IPS-15b (cell line): Measurements from ENCODE around the gene CLCN6.

ENCODE experiments used
- H3K27me3 ChIP-seq: one replicate; pipeline ENCODE4 v1.6.1; 2013; ENCODE audit warnings: low read length; ENCODE audit not compliant: control insufficient read depth, insufficient read depth
- H3K36me3 ChIP-seq: one replicate; pipeline ENCODE4 v1.6.1; 2013; ENCODE audit warnings: low read length; ENCODE audit not compliant: control insufficient read depth, insufficient read depth
- H3K4me1 ChIP-seq: one replicate; pipeline ENCODE4 v1.6.1; 2013; ENCODE audit warnings: mild to moderate bottlenecking, low read length; ENCODE audit not compliant: control insufficient read depth, insufficient read depth
- H3K4me3 ChIP-seq: one replicate; pipeline ENCODE4 v1.5.1; 2013; ENCODE audit warnings: low read depth, low read length
- H3K9ac ChIP-seq: one replicate; pipeline ENCODE4 v1.6.1; 2013; ENCODE audit warnings: low read depth, mild to moderate bottlenecking, low read length
- H3K9me3 ChIP-seq: one replicate; pipeline ENCODE4 v1.6.1; 2013; ENCODE audit warnings: mild to moderate bottlenecking, low read length; ENCODE audit not compliant: control insufficient read depth, insufficient read depth

CLCN6 gene, protein sequence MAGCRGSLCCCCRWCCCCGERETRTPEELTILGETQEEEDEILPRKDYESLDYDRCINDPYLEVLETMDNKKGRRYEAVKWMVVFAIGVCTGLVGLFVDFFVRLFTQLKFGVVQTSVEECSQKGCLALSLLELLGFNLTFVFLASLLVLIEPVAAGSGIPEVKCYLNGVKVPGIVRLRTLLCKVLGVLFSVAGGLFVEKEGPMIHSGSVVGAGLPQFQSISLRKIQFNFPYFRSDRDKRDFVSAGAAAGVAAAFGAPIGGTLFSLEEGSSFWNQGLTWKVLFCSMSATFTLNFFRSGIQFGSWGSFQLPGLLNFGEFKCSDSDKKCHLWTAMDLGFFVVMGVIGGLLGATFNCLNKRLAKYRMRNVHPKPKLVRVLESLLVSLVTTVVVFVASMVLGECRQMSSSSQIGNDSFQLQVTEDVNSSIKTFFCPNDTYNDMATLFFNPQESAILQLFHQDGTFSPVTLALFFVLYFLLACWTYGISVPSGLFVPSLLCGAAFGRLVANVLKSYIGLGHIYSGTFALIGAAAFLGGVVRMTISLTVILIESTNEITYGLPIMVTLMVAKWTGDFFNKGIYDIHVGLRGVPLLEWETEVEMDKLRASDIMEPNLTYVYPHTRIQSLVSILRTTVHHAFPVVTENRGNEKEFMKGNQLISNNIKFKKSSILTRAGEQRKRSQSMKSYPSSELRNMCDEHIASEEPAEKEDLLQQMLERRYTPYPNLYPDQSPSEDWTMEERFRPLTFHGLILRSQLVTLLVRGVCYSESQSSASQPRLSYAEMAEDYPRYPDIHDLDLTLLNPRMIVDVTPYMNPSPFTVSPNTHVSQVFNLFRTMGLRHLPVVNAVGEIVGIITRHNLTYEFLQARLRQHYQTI

DNA sequence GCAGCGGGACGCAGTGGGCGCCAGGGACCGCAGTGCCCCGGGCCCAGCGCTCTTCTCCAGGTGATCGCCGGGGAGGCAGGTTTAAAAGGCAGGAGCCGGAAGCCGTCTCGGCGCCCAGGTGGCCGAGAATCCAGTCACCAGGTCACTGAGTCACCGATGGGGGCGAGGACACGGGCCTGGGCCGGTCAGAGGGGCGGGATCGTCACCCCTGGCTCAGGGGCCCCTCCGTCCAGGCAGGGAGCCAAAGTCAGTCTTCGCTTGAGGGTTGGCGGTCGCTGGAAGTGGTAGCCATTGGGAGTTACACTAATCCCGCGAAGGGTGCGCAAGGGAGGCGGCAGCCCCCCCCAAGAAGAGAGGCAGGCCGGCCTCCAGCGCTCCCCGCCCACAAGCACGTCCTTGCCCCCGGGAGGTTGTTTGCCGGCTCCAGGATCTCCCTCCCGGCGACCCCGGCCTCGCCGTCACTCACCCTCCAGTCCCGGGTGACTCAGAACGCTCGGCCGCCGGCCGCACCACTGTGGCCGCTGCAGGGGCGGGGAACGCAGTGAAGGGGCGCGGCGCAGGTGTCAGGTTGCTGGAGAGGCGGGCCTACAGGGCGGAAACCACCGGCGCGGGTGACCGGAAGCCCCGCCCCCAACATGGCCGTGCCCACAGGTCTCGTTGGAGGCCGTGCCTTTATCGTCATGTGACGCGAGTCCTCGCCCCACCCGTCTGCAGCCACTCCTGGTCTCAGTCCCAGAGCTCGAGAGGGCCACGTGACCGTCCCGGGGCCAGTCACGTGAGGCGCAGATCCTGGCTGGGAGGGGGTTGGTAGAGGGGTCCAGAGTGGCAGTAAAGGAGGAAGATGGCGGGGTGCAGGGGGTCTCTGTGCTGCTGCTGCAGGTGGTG is at the start of gene CLCN6, which contains the start of gene MTHFR:
CLCN6 (plus strand) TSS at position 770 of the 885 bp plus-strand sequence; CDS start at position 842, 72 bp downstream.
MTHFR (minus strand) TSS at position 543 of the 885 bp plus-strand sequence. CDS start 2,848 bp downstream, outside the sequence.
- Histone ChIP-seq H3K9ac (peak within 1 kb of the TSS; percentile 90), H3K4me3 (peak within 1 kb of the TSS; percentile 92), H3K27me3 (no peaks in the 10 kb centered on the region), H3K9me3 (no peaks in the 10 kb centered on the region), H3K4me1 (peaks cover 15% of the 10 kb centered on the region), H3K36me3 (peaks cover 6% of the 10 kb centered on the region)

DNA sequence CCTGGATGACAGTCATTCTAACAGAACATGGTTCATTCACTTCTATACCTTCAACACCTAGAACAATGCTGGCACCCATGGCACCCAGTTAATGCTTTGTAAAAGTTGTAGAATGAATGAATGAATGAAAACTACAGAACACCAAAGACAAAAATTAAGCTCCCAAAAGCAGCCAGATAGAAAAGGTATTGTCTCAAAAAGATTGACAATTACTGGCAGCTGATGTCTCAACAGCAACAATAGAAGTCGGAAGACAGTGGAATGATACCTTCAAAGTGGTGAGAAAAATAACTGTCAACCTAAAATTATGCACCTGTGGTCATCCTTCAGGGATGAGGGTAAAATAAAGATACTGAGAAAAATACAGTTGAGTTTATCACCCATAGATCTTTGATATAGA is 48.9 kb upstream of the CLCN6 start:
- H3K4me1 ChIP-seq = no peaks in the 10 kb centered on the region
- H3K27me3 ChIP-seq = peaks cover 15% of the 10 kb centered on the region
- no peak overlapping the region for H3K4me3 ChIP-seq
- H3K36me3 ChIP-seq = no peaks in the 10 kb centered on the region
- no peak overlapping the region for H3K9ac ChIP-seq
- H3K9me3 ChIP-seq = no peaks in the 10 kb centered on the region

- H3K9me3 ChIP-seq = no peaks in the 10 kb centered on the region
- no peak overlapping the region for H3K4me3 ChIP-seq
- no peak overlapping the region for H3K9ac ChIP-seq
- H3K36me3 ChIP-seq = no peaks in the 10 kb centered on the region
- peaks cover 3% of the 10 kb centered on the region for H3K4me1 ChIP-seq
- H3K27me3 ChIP-seq = peaks cover 23% of the 10 kb centered on the region
These were observed 46.2 kb upstream of the CLCN6 start for GRCh38 chr1:11759791-11760190.

DNA sequence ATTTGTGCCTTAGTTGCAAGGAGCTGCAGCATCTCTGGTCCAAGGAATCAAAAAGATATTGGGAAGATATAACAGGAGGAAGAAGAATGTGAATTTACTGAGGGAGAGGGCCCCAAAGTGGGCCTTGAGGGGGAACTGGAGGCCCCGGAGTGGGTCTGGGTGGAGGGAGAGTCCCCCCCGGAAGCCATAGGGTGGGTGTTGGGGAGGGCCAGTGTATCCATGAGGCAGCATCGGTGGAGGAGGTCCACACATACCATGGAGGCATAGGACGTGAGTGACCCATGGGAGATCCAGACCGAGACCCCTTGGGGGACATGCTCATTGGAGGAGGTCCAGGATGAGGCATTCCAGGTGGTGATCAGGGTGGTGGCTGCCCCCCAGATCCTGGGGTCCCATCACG is 44.7 kb upstream of the CLCN6 start:
- no peak overlapping the region for H3K9ac ChIP-seq
- no peaks in the 10 kb centered on the region for H3K9me3 ChIP-seq
- no peaks in the 10 kb centered on the region for H3K36me3 ChIP-seq
- H3K4me3 ChIP-seq = no peak overlapping the region
- H3K4me1 ChIP-seq = peaks cover 3% of the 10 kb centered on the region
- H3K27me3 ChIP-seq = peaks cover 23% of the 10 kb centered on the region

DNA sequence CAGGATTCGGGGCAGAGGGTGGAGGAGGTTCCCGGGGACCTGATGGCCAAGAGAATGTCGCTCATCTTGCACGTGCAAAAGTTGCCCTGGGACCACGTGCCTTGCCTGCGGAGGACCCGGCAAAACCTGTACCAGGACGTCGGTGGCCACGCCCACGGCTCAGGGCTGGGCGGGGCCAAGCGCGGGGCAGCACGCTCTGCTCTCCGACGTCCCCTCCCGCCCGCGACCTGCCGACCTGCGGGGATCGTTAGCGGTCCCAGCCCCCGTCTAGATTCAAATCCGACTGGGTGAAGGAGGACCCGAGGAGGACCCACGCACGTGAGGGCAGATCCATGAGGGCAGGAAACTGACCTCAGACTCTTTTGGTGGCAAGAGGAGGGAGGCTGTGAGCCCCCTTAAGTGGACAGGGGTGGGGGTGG is 44.0 kb upstream of the CLCN6 start, which contains the start of gene C1orf167:
C1orf167 (plus strand) TSS at position 206 of the 419 bp plus-strand sequence. CDS start 2,208 bp downstream, outside the sequence.
- Histone ChIP-seq H3K36me3 (no peaks in the 10 kb centered on the region), H3K9ac (no peak within 1 kb of the TSS), H3K9me3 (no peaks in the 10 kb centered on the region), H3K27me3 (peaks cover 23% of the 10 kb centered on the region), H3K4me3 (peak within 1 kb of the TSS; percentile 49), H3K4me1 (peaks cover 3% of the 10 kb centered on the region)

DNA sequence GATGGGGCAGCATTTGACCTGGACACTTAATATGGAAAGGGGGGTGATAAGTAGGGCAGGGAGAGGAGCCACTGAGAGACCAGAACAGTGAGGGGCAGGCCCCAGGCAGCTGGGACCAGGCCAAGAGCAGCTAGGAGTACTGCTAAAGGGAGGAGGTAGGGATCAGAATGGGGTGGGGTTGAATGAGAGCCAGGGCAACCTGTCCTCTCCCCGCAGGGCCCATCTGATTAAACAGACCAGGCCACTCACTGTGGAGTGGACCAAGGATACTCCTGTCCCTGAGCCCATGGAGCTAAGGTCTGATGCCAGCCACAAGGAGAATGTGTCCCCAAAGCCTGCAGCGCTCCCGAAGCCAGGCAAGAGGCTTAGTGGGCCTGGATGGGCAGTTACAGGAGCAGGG is 41.9 kb upstream of the CLCN6 start:
- H3K9me3 ChIP-seq = no peaks in the 10 kb centered on the region
- H3K36me3 ChIP-seq = no peaks in the 10 kb centered on the region
- H3K27me3 ChIP-seq = peaks cover 23% of the 10 kb centered on the region
- H3K4me1 ChIP-seq = peaks cover 3% of the 10 kb centered on the region
- H3K4me3 ChIP-seq = no peak overlapping the region
- H3K9ac ChIP-seq = no peak overlapping the region

DNA sequence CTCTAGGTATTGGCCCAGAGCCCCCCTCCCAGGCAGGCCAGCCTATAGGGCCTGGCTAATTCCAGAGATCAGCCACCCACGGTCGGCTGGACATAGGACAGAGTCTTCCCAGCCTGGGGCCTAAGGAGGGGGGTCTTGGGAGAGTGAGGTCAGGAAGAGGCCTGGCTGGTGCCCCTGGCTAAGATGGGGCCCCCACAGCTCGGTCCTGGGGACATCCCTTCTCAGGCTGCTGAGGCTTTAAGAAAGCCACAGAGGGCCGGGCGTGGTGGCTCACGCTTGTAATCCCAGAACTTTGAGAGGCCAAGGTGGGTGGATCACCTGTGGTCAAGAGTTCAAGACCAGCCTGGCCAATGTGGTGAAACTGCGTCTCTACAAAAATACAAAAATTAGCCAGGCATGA is 41.5 kb upstream of the CLCN6 start:
- H3K4me1 ChIP-seq = peaks cover 3% of the 10 kb centered on the region
- no peaks in the 10 kb centered on the region for H3K36me3 ChIP-seq
- no peaks in the 10 kb centered on the region for H3K9me3 ChIP-seq
- H3K27me3 ChIP-seq = peaks cover 23% of the 10 kb centered on the region
- no peak overlapping the region for H3K4me3 ChIP-seq
- no peak overlapping the region for H3K9ac ChIP-seq

DNA sequence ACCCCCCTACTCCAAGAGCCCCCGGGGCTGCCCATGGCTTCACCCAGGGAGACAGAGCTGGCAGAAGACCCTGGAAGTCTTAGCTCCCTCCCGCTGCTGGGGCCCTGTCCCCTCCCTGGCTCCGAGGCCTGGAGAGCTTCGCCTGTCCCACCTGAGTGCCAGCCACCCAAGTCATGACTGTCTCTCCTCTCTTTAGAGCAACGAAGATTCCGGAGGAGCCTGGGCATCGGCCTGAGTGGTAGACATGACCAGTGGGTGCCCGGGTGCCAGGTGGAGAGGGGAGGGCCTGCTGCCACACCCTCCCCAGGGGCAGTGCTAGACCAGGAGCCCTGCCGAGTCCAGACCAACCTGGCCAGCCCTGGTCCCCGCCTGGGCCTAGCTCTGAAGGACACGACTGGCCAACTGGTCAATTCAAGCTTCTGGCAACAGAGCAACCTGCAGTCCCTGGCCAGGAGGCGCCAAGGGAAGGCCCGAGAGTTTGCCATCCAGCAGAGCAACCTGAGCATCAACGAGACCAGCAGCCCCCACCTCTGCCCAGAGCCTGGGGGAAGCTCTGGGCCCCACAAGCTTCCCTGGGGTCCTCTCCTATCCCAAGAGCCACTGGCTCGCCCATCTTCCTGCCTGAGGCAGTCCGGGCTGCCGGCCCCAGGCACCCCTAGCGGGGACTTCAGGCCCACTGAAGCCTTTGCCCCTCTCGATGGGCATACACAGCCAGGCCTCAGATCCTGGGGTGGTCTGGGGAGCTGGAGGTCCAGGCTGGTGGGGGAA is 40.1 kb upstream of the CLCN6 start:
- no peak overlapping the region for H3K4me3 ChIP-seq
- no peaks in the 10 kb centered on the region for H3K36me3 ChIP-seq
- no peaks in the 10 kb centered on the region for H3K9me3 ChIP-seq
- peaks cover 3% of the 10 kb centered on the region for H3K4me1 ChIP-seq
- no peak overlapping the region for H3K9ac ChIP-seq
- peaks cover 20% of the 10 kb centered on the region for H3K27me3 ChIP-seq

- Histone ChIP-seq H3K4me1 (peaks cover 3% of the 10 kb centered on the region), H3K9ac (no peak overlapping the region), H3K36me3 (no peaks in the 10 kb centered on the region), H3K4me3 (no peak overlapping the region), H3K9me3 (no peaks in the 10 kb centered on the region), H3K27me3 (peaks cover 14% of the 10 kb centered on the region)
These were observed 39.6 kb upstream of the CLCN6 start for GRCh38 chr1:11766429-11766776.

GRCh38 chr1:11767922-11768704 is 37.9 kb upstream of the CLCN6 start:
- H3K27me3 ChIP-seq = no peaks in the 10 kb centered on the region
- no peaks in the 10 kb centered on the region for H3K9me3 ChIP-seq
- no peaks in the 10 kb centered on the region for H3K4me1 ChIP-seq
- no peak overlapping the region for H3K9ac ChIP-seq
- no peaks in the 10 kb centered on the region for H3K36me3 ChIP-seq
- H3K4me3 ChIP-seq = no peak overlapping the region
